Loucy (cell line): ENCODE results near the gene LIPK.

Experiments used
- CTCF ChIP-seq: fragments of 200-600 bp; sonication (generic); conservative IDR thresholded peaks from 2 replicates; pipeline ENCODE4 v1.5.1; 2014; ENCODE audit warnings: mild to moderate bottlenecking, antibody characterized with exemption, low read length
- EZH2phosphoT487 ChIP-seq: fragments of 200-600 bp; IDR thresholded peaks from 2 replicates; pipeline ENCODE4 v1.6.1; 2018; ENCODE audit warnings: antibody characterized with exemption, mild to moderate bottlenecking, moderate library complexity, borderline replicate concordance

DNA sequence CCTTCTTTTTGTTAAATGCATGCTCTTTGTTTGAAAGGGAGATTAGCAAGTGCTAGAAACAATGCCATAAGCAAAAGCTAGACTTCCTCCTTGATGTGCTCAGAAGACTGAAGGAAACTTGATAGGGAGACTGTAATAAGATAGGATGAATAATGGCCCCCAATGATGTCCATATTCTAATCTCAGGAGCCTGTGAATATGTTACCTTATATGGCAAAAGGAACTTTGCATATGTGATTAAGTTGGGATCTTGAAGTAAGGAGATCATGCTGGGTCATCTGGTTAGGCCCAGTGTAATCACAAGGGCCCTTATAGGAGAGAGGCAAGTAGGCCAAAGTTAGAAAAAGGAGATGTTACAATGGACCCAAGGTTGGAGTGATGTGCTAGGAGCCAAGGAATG lies 82.9 kb downstream of the LIPK start:
- TF ChIP-seq CTCF (no peak), EZH2phosphoT487 (no peak)
